Activated CD4-positive, alpha-beta memory T cell treated with anti-CD3 and anti-CD28 coated beads for 36 hours (primary cell): ENCODE measurements around the gene FAHD2A. TPM values are rescaled to one million over a fixed set of nuclear protein-coding genes. Genes with fewer than 3 reads are reported as not detected.
"Not testable (repeated sequence)": the region's sequence is repeated elsewhere in the genome, so short reads cannot be mapped to it uniquely, and the experiment has no call there.

Experiments
- CTCF ChIA-PET: fragments of 350-600 bp; sonication (Branson Sonifier 250); formaldehyde crosslinking; loops from one replicate; lab custom pipeline; 2021; ENCODE audit warnings: antibody characterized with exemption, inconsistent platforms; lab: Charles Lee
- POLR2A ChIA-PET: fragments of 350-600 bp; sonication (Branson Sonifier 250); formaldehyde crosslinking; loops from one replicate; lab custom pipeline; 2021; ENCODE audit warnings: antibody characterized with exemption; lab: Charles Lee
- DNase-seq: peaks from one replicate; pipeline ENCODE4 v3.0.0-alpha.2; 2020
- H3K27ac Mint-ChIP-seq: one replicate; pipeline ENCODE4 v1.8.0; 2021; ENCODE audit warnings: mixed read lengths
- H3K27me3 Mint-ChIP-seq: one replicate; pipeline ENCODE4 v1.8.0; 2021; ENCODE audit warnings: mixed read lengths
- H3K36me3 Mint-ChIP-seq: one replicate; pipeline ENCODE4 v1.8.0; 2021; ENCODE audit warnings: mixed read lengths
- H3K4me1 Mint-ChIP-seq: one replicate; pipeline ENCODE4 v1.8.0; 2021; ENCODE audit warnings: low read depth, mixed read lengths
- H3K4me3 Mint-ChIP-seq: one replicate; pipeline ENCODE4 v1.8.0; 2021; ENCODE audit warnings: mild to moderate bottlenecking, mixed read lengths
- H3K9me3 Mint-ChIP-seq: one replicate; pipeline ENCODE4 v1.8.0; 2021; ENCODE audit warnings: mixed read lengths
- intact Hi-C: fragments of 100-400 bp; cut with micrococcal nuclease; formaldehyde crosslinking; loops from one replicate; pipeline ENCODE4 v1.15.1; 2023
- total RNA-seq, 2 experiments: library from RNA; stranded (reverse); gene quantifications; one replicate each; pipeline ENCODE4 v1.2.3, GENCODE V29; 2021

Gene FAHD2A
- total RNA-seq, 2 experiments from 2014 or later, result 42.8 to 43.9 TPM

DNA sequence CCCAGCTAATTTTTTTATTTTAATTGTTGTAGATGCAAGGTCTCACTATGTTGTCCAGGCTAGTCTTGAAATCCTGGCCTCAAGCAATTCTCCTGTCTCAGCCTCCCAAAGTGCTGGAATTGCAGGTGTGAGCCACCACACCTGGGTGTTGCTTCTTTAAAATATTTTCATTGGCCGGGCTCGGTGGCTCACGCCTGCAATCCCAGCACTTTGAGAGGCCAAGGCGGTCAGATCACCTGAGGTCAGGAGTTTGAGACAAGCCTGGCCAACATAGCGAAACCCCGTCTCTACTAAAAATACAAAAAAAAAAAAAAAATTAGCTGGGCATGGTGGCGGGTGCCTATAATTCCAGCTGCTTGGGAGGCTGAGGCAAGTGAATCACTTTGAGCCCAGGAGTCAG lies 24.2 kb upstream of the FAHD2A start:
- CTCF ChIA-PET, result interaction anchor here (0.6 to 2.6 kb wide), 2 partner anchors 11 to 383 kb away, joined by 3 to 15 read pairs; no protein-coding TSS in a partner anchor
- H3K36me3 Mint-ChIP-seq, POLR2A ChIA-PET: not testable (repeated sequence)

DNA sequence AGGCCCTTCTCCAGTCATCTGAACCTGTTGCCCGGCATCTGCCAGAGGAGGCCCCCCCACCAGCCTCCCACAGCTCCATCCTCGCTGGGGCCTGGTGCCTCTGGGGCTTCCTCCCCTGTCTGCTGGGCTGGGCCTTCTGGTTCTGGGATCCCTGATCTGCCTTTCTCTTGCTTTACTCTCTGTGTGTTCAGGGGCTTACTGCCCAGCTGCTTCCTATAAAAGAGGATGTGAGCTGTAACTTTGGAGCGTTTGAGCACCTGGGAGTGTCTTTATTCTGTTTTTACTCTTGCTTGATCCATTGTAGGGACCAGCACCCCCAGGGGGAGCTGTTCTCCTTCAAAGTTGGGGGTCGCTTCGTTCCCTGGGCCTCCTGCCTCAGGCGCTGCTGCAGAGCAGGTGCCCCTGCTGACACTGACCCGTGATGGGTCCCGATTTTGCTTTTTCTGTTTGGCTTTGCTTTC lies 23.1 kb upstream of the FAHD2A start:
- Mint-ChIP-seq H3K4me3 (no peak overlapping the region), H3K9me3 (no peaks in the 10 kb centered on the region), H3K27me3 (peaks cover 6% of the 10 kb centered on the region), H3K4me1 (no peaks in the 10 kb centered on the region), H3K36me3 (no peaks in the 10 kb centered on the region), H3K27ac (no peak overlapping the region)
- POLR2A ChIA-PET, result no interaction called here
- CTCF ChIA-PET, result interaction anchor here (2.6 kb wide), 1 partner anchor 10 kb away, joined by 15 read pairs; no protein-coding TSS in a partner anchor
- DNase-seq, result no peak
- intact Hi-C loops, result no loop called here

More for the DNA sequence above, 24.2 kb upstream of the FAHD2A start:
- H3K27me3 Mint-ChIP-seq, H3K9me3 Mint-ChIP-seq, H3K27ac Mint-ChIP-seq, H3K4me3 Mint-ChIP-seq, H3K4me1 Mint-ChIP-seq, intact Hi-C loops, DNase-seq: not testable (repeated sequence)

DNA sequence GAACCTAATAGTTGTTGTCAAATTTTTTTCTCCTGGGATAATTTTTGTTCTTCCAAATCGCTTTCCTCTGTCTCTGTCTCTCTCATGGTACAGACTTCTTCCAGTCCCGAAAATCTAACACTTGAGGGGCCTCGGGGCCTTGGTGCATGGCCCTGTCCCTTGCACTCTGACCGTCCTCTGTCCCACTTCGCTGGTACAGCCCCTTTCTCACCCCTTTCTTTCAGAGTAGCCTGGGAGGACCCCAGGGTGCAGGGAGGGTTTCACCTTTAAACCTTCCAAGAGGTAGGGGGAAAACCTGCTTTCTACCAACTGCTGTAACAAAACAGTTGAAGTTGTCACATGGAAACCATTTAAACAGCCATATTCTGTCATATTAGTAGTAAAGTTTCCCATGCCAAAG lies 22.2 kb upstream of the FAHD2A start:
- Mint-ChIP-seq H3K4me1 (no peaks in the 10 kb centered on the region), H3K27me3 (peaks cover 6% of the 10 kb centered on the region), H3K9me3 (no peaks in the 10 kb centered on the region), H3K36me3 (no peaks in the 10 kb centered on the region), H3K27ac (no peak overlapping the region), H3K4me3 (no peak overlapping the region)
- DNase-seq, result no peak
- ChIA-PET POLR2A (no interaction called here), CTCF (interaction anchor here (2.6 kb wide), 1 partner anchor 9 kb away, joined by 15 read pairs; no protein-coding TSS in a partner anchor)
- intact Hi-C loops, result no loop called here

DNA sequence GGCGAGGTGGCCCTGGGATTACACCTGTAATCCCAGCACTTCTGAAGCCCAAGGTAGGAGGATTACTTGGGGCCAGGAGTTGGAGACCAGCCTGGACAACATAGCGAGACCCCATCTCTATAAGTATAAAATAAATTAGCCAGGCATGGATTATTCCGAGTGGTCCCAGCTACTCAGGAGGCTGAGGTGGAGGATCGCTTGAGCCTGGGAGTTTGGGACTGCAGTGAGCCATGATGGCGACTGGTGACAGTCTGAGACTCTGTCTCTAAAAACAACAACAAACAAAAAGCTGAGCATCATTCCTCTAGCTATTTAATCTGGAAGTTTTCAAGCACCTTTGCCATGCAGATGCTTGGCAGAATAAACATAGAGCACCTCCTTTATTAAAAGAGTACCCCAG lies 21.8 kb upstream of the FAHD2A start:
- Mint-ChIP-seq H3K4me3 (no peak overlapping the region), H3K27ac (no peak overlapping the region), H3K36me3 (no peaks in the 10 kb centered on the region), H3K27me3 (peaks cover 6% of the 10 kb centered on the region), H3K4me1 (no peaks in the 10 kb centered on the region), H3K9me3 (no peaks in the 10 kb centered on the region)
- intact Hi-C loops, result no loop called here
- CTCF ChIA-PET, result interaction anchor here (2.6 kb wide), 1 partner anchor 8 kb away, joined by 15 read pairs; no protein-coding TSS in a partner anchor
- DNase-seq, result no peak
- POLR2A ChIA-PET, result no interaction called here

DNA sequence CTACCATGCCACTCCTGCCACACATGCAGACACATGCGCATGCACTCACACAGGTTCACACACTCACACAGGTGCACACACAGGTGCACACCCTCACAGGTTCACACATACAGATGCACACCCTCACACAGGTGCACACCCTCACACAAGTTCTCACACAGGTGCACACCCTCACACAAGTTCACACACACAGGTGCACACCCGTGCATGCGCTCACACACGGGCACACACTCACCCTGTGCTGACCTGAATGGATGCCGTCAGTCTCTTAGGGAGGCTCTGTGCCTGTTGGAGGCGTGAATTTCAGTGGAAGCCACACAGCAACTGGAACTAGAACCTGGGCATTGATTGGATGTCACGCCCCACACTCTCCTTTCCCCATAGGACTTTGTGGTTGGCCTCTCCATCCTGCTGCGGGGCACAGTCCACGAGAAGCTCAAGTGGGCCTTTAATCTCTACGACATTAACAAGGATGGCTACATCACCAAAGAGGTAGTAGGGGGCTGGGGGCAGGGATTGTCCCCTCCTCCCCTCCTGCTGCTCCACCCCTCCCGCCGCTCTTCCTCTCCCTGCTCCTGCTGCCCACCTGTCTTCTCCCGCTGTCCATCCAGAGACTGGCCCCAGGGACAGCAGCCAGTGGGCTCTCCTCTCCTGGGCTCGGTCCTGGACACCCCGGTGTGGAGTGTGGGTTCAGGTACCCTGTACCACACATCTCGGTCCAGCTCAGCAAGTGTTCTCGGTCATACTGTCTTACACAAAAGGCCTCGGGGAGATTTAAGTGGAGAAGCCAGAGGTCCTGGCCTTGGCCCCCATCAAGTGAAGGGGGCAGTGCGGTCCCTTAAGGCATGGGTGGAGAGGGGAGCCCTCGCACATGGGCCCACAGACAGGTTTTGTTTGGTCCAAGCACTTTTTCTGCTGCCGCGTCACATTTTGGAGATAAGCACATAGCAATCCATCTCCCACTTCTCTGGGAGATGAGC lies 21.0 kb upstream of the FAHD2A start:
- CTCF ChIA-PET, result no interaction called here
- Mint-ChIP-seq H3K4me3 (no peak overlapping the region), H3K27ac (no peak overlapping the region), H3K36me3 (no peaks in the 10 kb centered on the region), H3K27me3 (peaks cover 4% of the 10 kb centered on the region), H3K9me3 (no peaks in the 10 kb centered on the region), H3K4me1 (no peaks in the 10 kb centered on the region)
- DNase-seq, result no peak
- intact Hi-C loops, result no loop called here
- POLR2A ChIA-PET, result no interaction called here

DNA sequence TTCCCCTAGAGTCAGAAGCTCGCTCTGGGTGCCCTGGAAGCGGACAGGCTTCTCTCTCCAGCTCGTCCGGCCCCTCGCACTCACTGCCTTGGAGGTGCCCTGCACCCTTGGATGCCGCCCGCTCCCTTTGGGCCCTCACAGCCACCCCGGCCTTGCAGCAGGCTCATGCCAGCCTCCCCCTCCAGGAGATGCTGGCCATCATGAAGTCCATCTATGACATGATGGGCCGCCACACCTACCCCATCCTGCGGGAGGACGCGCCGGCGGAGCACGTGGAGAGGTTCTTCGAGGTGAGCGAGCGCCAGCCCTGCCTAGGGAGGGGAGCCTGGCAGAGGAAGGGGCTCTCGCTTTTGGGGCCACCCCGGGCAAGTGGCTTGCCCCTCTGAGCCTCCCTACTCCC lies 20.3 kb upstream of the FAHD2A start:
- Mint-ChIP-seq H3K36me3 (no peaks in the 10 kb centered on the region), H3K9me3 (no peaks in the 10 kb centered on the region), H3K4me3 (no peak overlapping the region), H3K27me3 (peaks cover 4% of the 10 kb centered on the region), H3K4me1 (no peaks in the 10 kb centered on the region), H3K27ac (no peak overlapping the region)
- no peak for DNase-seq
- intact Hi-C loops, result no loop called here
- ChIA-PET POLR2A (no interaction called here), CTCF (no interaction called here)

DNA sequence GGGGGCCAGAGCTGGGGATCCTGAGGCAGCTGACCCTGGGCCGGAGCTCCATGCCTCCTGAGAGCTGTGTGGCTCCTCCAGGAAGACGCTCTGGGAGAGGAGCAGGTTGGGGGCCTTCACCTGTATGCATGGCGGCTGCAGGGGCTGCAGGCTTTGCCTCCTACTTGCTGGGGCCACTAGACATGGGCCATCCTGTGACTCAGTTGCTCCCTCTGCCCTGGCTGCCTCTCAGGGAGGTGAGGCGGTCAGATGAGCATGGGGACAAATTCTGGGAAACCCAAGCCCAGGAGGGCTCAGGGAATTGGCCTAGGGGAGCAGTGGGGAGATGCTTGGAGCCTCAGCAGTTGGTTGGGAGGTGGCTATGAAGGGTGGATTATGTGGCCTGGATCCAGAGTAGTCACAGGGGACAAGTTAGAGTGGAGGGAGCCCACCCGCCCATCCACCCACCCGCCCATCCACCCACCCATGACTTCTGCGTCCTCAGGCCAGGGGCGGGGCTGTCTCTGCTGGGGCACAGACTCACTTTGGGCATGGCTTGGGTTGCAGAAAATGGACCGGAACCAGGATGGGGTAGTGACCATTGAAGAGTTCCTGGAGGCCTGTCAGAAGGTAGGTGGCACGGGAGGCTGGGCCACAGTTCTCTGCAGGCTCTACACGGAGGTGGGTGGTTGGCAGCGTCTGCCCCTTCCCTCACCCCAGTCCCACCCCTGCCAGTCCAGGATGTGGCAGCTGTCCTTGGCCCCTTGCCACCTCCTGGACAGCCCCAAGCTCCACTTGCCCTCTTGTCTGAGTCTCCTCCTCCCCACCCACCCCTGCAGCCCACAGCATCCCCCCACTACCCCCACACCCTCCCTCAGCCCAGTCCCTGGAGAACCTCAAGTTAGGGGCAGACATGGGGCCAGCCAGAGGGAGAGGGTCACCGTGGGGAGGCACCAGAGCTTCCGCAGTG lies 19.5 kb upstream of the FAHD2A start:
- no peak overlapping the region for H3K27ac Mint-ChIP-seq
- H3K27me3 Mint-ChIP-seq, result peaks cover 4% of the 10 kb centered on the region
- intact Hi-C loops, result no loop called here
- no peak overlapping the region for H3K4me3 Mint-ChIP-seq
- H3K36me3 Mint-ChIP-seq, result no peaks in the 10 kb centered on the region
- POLR2A ChIA-PET, result no interaction called here
- H3K9me3 Mint-ChIP-seq, result no peaks in the 10 kb centered on the region
- CTCF ChIA-PET, result no interaction called here
- no peak for DNase-seq
- no peaks in the 10 kb centered on the region for H3K4me1 Mint-ChIP-seq

DNA sequence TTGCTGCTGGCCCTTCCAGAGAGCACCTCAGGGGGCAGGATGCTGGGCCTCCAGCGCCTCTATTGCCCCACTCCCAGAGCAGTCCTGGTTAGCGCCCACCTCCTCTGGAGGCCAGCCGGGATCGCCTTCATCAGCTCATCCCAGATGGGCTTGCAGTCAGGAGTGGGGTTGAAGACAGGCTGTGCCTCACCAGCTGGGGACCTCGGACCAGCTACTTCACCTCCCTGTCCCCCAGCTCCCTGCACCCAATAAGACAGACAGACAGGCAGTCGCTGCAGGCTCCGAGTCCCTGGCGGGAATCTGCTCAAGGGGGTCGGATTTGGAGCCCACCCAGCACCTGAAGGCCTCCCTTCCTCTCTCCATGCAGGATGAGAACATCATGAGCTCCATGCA lies 18.9 kb upstream of the FAHD2A start:
- H3K4me1 Mint-ChIP-seq, result no peaks in the 10 kb centered on the region
- no peak overlapping the region for H3K4me3 Mint-ChIP-seq
- peaks cover 4% of the 10 kb centered on the region for H3K27me3 Mint-ChIP-seq
- no peaks in the 10 kb centered on the region for H3K36me3 Mint-ChIP-seq
- H3K27ac Mint-ChIP-seq, result no peak overlapping the region
- H3K9me3 Mint-ChIP-seq, result no peaks in the 10 kb centered on the region
- ChIA-PET POLR2A (no interaction called here), CTCF (no interaction called here)
- intact Hi-C loops, result no loop called here
- DNase-seq, result no peak

DNA sequence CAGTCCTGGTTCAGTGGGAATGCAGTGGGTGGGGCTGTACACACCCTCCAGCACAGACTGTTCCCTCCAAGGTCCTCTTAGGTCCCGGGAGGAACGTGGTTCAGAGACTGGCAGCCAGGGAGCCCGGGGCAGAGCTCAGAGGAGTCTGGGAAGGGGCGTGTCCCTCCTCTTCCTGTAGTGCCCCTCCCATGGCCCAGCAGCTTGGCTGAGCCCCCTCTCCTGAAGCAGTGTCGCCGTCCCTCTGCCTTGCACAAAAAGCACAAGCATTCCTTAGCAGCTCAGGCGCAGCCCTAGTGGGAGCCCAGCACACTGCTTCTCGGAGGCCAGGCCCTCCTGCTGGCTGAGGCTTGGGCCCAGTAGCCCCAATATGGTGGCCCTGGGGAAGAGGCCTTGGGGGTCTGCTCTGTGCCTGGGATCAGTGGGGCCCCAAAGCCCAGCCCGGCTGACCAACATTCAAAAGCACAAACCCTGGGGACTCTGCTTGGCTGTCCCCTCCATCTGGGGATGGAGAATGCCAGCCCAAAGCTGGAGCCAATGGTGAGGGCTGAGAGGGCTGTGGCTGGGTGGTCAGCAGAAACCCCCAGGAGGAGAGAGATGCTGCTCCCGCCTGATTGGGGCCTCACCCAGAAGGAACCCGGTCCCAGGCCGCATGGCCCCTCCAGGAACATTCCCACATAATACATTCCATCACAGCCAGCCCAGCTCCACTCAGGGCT lies 17.5 kb upstream of the FAHD2A start:
- Mint-ChIP-seq H3K27ac (no peak overlapping the region), H3K27me3 (peaks cover 4% of the 10 kb centered on the region), H3K4me1 (no peaks in the 10 kb centered on the region), H3K9me3 (no peaks in the 10 kb centered on the region), H3K36me3 (no peaks in the 10 kb centered on the region), H3K4me3 (no peak overlapping the region)
- ChIA-PET CTCF (interaction anchor here (0.7 kb wide), 1 partner anchor 96 kb away, joined by 3 read pairs; no protein-coding TSS in a partner anchor), POLR2A (no interaction called here)
- DNase-seq, result no peak
- intact Hi-C loops, result no loop called here

DNA sequence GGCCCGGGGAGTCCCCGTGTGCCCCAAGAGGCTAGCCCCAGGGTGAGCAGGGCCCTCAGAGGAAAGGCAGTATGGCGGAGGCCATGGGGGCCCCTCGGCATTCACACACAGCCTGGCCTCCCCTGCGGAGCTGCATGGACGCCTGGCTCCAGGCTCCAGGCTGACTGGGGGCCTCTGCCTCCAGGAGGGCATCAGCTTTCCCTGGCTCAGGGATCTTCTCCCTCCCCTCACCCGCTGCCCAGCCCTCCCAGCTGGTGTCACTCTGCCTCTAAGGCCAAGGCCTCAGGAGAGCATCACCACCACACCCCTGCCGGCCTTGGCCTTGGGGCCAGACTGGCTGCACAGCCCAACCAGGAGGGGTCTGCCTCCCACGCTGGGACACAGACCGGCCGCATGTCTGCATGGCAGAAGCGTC lies 16.9 kb upstream of the FAHD2A start:
- DNase-seq, result no peak
- POLR2A ChIA-PET, result no interaction called here
- H3K27ac Mint-ChIP-seq, result no peak overlapping the region
- H3K27me3 Mint-ChIP-seq, result peaks cover 4% of the 10 kb centered on the region
- CTCF ChIA-PET, result no interaction called here
- H3K4me3 Mint-ChIP-seq, result no peak overlapping the region
- intact Hi-C loops, result no loop called here
- no peaks in the 10 kb centered on the region for H3K36me3 Mint-ChIP-seq
- no peaks in the 10 kb centered on the region for H3K4me1 Mint-ChIP-seq
- H3K9me3 Mint-ChIP-seq, result no peaks in the 10 kb centered on the region

DNA sequence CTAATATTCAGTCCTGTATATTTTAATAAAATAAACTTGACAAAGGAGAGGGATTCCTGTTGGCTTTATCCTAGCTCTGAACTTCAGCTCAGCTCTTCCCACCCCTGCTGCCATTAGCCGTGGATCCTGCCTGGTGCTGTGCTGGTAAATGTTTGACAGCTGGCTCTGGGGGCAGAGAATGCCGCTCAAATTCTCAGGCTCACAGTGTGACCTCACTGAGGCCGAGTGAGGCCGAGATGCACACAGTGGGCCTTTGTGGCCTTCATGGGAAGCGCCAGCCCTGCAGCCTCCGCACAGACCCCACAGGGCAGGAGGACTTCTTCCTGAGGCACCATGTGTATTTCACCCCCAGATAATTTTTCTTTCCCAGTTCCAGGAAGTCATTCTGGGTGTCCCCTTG lies 16.5 kb upstream of the FAHD2A start:
- H3K36me3 Mint-ChIP-seq, result no peaks in the 10 kb centered on the region
- ChIA-PET CTCF (no interaction called here), POLR2A (no interaction called here)
- no peak for DNase-seq
- peaks cover 4% of the 10 kb centered on the region for H3K27me3 Mint-ChIP-seq
- no peaks in the 10 kb centered on the region for H3K4me1 Mint-ChIP-seq
- H3K27ac Mint-ChIP-seq, result no peak overlapping the region
- no peaks in the 10 kb centered on the region for H3K9me3 Mint-ChIP-seq
- intact Hi-C loops, result no loop called here
- no peak overlapping the region for H3K4me3 Mint-ChIP-seq
